HL-60 (cell line): Measurements from ENCODE around the gene IL2RA.

Experiments
- DNase-seq, 2 experiments: peaks; one replicate each; pipeline ENCODE4 v3.0.0-alpha.2; 2010 to 2020; ENCODE audit warnings: low read depth in 1 of 2, low spot score in 1 of 2
- H3K27ac ChIP-seq: fragments of 250-450 bp; sonication (Bioruptor Pico); replicated peaks from 2 replicates; pipeline ENCODE4 v1.5.1; 2020; ENCODE audit warnings: mild to moderate bottlenecking, moderate library complexity
- H3K27me3 ChIP-seq: fragments of 250-450 bp; sonication (Bioruptor Pico); 2 replicates; pipeline ENCODE4 v1.5.1; 2021; ENCODE audit warnings: mild to moderate bottlenecking, moderate library complexity; ENCODE audit not compliant: insufficient read depth, poor library complexity, severe bottlenecking
- H3K4me3 ChIP-seq: replicated peaks from 2 replicates; pipeline ENCODE4 v1.5.1; 2011; ENCODE audit warnings: mild to moderate bottlenecking, control low read depth, low read length; ENCODE audit not compliant: insufficient read depth
- CTCF ChIP-seq: IDR thresholded peaks from one replicate; pipeline ENCODE4 v1.5.1; 2011; ENCODE audit warnings: low read length, control low read depth, inconsistent platforms; ENCODE audit not compliant: insufficient read depth
- GABPA ChIP-seq: IDR thresholded peaks from 2 replicates; pipeline ENCODE4 v1.6.1; 2012; ENCODE audit warnings: low read depth
- POLR2AphosphoS5 ChIP-seq: IDR thresholded peaks from 2 replicates; pipeline ENCODE4 v1.6.1; 2012; ENCODE audit warnings: low read depth
- SPI1 ChIP-seq: IDR thresholded peaks from 2 replicates; pipeline ENCODE4 v1.6.1; 2012; ENCODE audit warnings: low read depth, mild to moderate bottlenecking, borderline replicate concordance
- TF ChIP-seq, protein P1 (sequence below): IDR thresholded peaks from 2 replicates; pipeline ENCODE4 v1.6.1; 2012; ENCODE audit warnings: low read depth; ENCODE audit not compliant: insufficient replicate concordance

The IL2RA gene

DNA sequence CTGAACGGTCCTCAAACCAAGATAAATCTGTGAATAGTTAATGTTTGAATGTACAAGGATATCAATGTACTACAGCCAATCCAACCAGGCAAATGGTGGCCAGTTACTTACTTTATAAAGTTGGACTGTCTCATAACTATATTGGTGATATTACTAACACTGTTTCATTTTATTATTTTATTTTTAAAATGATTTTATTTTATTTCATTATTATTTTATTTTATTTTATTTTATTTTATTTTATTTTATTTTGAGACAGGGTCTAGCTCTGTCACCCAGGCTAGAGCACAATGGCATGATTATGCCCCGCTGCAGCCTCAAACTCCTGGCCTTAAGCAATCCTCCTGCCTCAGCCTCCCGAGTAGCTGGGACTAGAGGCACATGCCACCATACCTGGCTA lies 91.6 kb downstream of the IL2RA start:
- no peak overlapping the region for H3K4me3 ChIP-seq
- TF ChIP-seq CTCF (no peak), GABPA (no peak)
- TF ChIP-seq, protein P1, sequence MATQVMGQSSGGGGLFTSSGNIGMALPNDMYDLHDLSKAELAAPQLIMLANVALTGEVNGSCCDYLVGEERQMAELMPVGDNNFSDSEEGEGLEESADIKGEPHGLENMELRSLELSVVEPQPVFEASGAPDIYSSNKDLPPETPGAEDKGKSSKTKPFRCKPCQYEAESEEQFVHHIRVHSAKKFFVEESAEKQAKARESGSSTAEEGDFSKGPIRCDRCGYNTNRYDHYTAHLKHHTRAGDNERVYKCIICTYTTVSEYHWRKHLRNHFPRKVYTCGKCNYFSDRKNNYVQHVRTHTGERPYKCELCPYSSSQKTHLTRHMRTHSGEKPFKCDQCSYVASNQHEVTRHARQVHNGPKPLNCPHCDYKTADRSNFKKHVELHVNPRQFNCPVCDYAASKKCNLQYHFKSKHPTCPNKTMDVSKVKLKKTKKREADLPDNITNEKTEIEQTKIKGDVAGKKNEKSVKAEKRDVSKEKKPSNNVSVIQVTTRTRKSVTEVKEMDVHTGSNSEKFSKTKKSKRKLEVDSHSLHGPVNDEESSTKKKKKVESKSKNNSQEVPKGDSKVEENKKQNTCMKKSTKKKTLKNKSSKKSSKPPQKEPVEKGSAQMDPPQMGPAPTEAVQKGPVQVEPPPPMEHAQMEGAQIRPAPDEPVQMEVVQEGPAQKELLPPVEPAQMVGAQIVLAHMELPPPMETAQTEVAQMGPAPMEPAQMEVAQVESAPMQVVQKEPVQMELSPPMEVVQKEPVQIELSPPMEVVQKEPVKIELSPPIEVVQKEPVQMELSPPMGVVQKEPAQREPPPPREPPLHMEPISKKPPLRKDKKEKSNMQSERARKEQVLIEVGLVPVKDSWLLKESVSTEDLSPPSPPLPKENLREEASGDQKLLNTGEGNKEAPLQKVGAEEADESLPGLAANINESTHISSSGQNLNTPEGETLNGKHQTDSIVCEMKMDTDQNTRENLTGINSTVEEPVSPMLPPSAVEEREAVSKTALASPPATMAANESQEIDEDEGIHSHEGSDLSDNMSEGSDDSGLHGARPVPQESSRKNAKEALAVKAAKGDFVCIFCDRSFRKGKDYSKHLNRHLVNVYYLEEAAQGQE = no peak
- DNase-seq = no peak
- H3K27ac ChIP-seq = no peak overlapping the region
- H3K27me3 ChIP-seq = no peaks in the 10 kb centered on the region

- DNase-seq = no peak
- no peak for TF ChIP-seq POLR2AphosphoS5
- TF ChIP-seq SPI1 = no peak
- TF ChIP-seq CTCF = no peak
- TF ChIP-seq, protein P1 = no peak
- no peak for TF ChIP-seq GABPA
- no peak overlapping the region for H3K4me3 ChIP-seq
- H3K27ac ChIP-seq = no peak overlapping the region
- H3K27me3 ChIP-seq = no peaks in the 10 kb centered on the region
Observed at GRCh38 chr10:5970066-5970465, 92.1 kb downstream of the IL2RA start.

GRCh38 chr10:5968681-5969453 lies 93.3 kb downstream of the IL2RA start:
- no peak overlapping the region for H3K27ac ChIP-seq
- H3K27me3 ChIP-seq = no peaks in the 10 kb centered on the region
- TF ChIP-seq, protein P1 = no peak
- no peak for TF ChIP-seq SPI1
- no peak for TF ChIP-seq GABPA
- no peak for TF ChIP-seq CTCF
- TF ChIP-seq POLR2AphosphoS5 = no peak
- no peak overlapping the region for H3K4me3 ChIP-seq
- DNase-seq = no peak
